Islet of Langerhans (tissue), 1 donor: ENCODE measurements around the gene MRPL4.
"Not testable (repeated sequence)": the region's sequence is repeated elsewhere in the genome, so short reads cannot be mapped to it uniquely, and the experiment has no call there.

Experiments used
- FAIRE-seq: peaks from one replicate; lab custom pipeline; 2011; peaks lifted over from hg19 to GRCh38; lab: Jason Lieb, UNC

Gene MRPL4

DNA sequence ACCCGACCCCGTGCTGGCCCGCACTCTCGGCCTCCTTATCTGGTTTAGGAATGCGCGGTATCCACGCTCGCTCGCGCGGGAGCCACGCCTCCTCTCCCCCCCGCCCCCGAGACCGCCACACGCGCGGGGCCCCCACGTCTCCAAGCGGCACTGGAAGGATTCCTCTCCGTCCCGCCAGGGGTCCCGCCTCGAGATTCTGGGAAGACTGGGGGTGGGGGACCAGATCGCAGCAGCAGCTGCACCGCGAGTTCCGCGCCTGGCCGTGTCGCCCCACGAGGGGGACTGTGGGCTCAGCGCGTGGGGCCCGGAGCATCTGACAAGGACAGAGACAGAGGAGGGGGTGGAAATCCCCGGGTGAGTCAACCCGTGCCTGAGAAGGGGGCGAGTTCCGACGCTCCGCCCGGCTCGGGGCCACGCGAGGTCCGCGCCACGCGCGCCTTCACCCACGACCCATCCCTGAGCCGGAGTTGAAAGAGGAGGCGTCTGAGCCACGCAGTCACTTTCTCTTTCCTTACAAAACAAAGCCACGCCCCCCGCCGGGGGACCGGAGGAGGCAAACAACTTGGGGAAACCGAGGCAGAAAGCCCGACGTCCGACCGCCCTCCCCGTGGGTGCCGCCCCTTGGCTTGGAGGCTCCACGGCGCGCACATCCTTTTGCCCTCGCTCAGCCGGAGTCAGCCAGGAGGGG, 21.7 kb upstream of the MRPL4 start:
- FAIRE-seq: no peak

DNA sequence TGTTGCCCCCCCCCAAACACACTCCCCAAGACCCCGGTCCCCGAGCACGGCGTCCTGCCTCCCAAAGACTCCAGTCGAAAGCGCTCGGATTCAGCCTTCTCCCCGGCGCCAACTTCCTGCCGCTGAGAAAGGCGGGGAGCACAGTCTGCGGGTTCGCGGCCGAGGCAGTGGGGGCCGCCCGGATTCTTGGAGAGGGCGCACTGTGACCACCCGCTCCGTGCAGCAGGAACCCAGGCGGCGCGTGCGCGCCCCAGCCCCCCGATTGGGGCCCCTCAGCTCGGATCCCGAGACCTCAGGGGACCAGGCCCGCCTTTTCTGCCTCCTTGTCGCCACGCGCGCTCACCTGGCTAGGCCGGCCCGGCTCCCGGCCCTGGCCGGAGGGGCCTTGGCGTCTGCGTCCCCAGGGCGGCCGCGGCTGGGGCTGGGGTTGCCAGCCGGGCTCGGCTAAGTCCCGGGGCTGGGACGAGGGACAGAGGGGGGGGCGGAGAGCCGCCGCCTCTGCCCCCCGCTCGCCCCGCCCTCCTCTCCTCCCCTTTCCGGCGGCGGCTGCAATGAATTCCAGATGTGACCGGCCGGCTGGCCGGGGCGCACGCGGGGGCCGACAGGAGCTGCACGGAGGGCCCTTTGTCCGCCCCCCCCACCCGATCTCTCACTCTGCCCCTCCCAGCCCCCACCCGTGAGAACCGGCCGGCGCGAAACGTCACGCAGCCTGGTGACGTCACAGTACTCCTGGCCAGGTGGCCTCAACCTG, 21.0 kb upstream of the MRPL4 start, which contains the start of gene S1PR2:
Gene S1PR2, minus strand, starts transcription at position 471 of the 751 bp plus-strand sequence. CDS start 6,426 bp downstream, outside the sequence.
- FAIRE-seq: no peak

- FAIRE-seq: no peak
Measured at GRCh38 chr19:10231612-10232228, 20.3 kb upstream of the MRPL4 start.

DNA sequence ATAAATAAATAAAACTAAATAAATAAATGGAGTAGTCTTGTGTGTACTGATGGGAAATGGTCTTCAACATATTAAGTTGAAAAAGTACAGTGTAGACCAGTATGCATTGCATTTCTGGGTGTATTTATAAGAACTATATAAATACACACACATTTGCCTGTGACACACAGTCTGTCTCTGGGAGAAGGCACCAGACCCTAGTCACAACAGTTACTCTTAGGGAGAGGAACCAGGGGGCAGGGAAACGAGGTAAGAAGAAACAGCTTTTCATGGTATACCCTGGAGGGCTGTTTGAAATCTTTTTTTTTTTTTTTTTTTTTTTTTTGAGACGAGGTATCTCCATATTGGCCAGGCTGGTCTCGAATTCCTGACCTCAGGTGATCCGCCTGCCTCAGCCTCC, 18.1 kb upstream of the MRPL4 start:
- no peak for FAIRE-seq

DNA sequence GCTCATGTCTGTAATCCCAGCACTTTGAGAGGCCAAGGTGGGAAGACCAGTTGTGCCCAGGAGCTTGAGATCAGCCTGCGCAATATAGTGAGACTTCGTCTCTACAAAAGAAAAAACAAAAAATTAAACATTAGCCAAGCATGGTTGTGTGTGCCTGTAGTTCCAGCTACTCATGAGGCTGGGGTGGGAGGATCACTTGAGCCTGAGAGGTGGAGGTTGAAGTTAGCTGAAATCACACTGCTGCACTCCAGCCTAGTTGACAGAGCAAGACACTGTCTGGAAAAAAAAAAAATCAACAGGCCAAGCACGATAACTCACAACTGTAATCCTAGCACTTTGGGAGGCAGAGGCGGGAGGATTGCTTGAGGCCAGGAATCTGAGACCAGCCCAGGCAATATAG, 17.0 kb upstream of the MRPL4 start:
- no peak for FAIRE-seq

DNA sequence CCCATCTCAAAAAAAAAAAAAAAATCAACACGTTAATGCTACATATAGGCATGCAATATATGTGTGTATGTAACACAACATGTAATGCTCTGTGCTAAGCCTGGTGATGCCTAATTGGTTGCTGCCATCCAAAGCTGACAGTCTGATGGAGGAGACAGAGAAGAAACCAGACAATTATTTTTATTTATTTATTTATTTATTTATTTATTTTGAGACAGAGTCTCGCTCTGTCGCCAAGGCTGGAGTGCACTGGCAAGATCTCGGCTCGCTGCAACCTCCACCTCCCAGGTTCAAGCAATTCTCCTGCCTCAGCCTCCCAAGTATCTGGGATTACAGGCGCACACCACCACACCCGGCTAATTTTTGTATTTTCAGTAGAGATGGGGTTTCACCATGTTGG, 16.6 kb upstream of the MRPL4 start:
- FAIRE-seq: not testable (repeated sequence)

GRCh38 chr19:10237702-10238101, 14.3 kb upstream of the MRPL4 start:
- no peak for FAIRE-seq

DNA sequence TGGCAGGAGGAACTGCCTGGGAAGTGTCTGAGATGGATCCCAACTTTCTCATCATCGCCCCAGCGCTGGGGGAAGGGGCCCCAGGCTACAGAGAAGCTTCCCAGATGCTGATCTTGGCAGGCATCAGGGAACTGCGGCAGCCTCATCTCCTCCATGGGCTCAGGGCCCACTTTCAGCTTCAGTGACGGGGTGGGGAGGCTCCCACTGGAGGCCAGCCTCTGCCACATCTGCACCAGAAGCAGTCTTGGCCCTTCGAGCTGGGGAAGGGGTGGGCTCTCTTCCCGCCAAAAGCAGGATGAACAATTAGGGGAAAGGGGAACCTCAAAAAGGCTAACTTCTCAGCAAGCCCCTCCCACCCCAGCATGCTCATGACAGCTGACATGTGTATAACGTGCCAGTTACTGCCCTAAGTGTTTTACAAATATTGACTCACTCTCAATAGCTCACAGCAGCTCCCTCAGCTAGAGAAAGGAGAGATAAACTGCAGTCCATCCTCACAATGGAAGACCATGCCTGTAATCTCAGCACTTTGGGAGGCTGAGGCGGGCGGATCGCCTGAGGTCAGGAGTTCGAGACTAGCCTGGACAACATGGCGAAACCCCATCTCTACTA, 13.7 kb upstream of the MRPL4 start:
- peak; percentile 75 for FAIRE-seq

DNA sequence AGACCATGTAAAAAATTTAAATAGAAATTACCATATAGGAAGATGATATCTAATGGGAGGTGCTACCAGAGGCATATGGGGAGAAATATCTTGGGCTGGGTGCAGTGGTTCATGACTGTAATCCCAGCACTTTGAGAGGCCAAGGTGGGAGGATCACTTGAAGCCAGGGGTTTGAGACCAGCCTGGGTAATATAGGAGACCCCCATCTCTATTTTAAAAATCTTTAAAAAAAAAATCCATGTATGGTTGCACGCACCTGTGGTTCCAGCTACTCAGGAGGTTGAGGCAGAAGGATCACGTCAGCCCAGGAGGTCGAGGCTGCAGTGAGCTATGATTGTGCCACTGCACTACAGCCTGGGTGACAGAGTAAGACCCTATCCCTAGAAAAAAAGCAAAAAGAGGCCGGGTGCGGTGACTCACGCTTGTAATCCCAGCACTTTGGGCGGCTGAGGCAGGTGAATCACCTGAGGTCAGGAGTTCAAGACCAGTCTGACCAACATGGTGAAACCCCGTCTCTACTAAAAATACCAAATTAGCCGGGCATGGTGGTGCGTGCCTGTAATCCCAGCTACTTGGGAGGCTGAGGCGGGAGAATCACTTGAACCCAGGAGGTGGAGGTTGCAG, 10.1 kb upstream of the MRPL4 start:
- not testable (repeated sequence) for FAIRE-seq

GRCh38 chr19:10243606-10244005, 8.4 kb upstream of the MRPL4 start:
- FAIRE-seq: no peak

GRCh38 chr19:10245189-10245939, 6.7 kb upstream of the MRPL4 start:
- no peak for FAIRE-seq

DNA sequence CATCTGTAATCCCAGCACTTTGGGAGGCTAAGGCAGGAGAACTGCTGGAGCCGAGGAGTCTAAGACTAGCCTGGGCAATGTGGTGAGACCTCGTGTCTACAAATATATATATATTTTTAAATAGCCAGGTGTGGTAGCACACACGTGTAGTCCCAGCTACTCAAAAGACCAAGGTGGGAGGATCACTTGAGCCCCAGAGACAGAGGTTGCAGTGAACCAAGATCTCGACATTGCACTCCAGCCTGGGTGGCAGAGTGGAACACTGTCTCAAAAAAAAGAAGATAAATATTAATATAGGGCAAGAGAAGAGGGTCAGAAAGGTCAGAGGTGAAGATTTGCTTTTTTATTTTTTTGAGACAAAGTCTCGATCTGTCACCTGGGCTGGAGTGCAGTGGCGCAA, 5.5 kb upstream of the MRPL4 start:
- FAIRE-seq: no peak

DNA sequence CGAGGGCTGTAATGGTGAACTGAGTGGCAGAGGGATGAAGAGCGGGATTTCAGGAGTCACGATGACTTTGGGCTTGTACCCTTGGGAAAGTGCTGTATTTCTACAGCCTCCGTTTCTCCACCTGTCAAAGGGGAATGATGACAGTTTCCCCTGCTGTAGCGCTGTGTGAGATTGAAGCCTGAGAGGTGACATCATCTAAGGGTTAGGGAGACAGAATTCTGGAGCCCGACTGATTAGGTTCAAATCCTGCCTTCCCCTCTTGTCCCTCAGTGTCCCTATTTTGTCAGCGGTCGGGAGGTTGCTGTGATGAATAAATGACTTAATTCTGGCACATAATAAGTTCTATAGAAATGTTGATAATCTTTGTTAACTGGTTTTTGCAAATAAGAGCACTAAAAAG, 693 bp downstream of the MRPL4 start:
- FAIRE-seq: no peak

DNA sequence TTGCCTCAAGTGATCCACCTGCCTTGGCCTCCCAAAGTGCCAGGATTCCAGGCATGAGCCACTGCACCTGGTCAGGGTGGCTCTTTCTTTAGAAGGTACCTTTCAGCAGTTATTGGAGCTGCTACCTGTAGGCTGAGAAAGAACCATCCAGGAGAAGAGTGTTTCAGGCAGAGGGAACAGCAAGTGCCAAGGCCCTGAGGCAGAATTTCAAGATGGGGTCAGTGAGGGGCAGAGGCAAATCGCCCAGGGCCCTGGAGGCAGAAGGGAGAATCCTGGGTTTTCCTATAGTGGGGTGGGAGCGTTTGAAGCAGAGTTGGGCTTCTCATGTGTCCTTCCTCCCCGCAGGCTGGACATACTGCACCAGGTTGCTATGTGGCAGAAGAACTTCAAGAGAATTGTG, 2.2 kb downstream of the MRPL4 start:
- no peak for FAIRE-seq

DNA sequence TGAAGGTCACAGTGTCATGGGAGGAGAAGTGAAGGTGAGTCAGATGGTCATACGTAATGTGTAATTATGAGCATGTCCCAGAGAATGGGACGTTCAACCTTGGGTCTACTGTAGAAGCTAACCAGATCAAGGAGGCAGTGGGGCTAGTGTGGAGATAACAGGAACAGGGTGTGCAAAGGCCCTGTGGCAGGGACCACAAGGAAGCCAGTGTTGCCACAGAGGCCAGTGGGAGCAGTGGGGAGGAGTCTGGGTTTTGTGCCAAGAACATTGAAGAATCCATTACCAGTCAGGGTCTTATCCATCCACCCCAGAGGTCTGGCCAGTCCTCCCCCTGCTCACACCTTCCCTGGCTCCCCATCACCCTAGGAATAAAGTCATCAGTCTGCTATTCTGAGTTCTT, 3.3 kb downstream of the MRPL4 start:
- no peak for FAIRE-seq

GRCh38 chr19:10256551-10256950, 4.5 kb downstream of the MRPL4 start:
- FAIRE-seq: no peak

- no peak for FAIRE-seq
Measured at GRCh38 chr19:10256970-10257615, 5.1 kb downstream of the MRPL4 start.

GRCh38 chr19:10258080-10258710, 6.2 kb downstream of the MRPL4 start:
- no peak for FAIRE-seq

DNA sequence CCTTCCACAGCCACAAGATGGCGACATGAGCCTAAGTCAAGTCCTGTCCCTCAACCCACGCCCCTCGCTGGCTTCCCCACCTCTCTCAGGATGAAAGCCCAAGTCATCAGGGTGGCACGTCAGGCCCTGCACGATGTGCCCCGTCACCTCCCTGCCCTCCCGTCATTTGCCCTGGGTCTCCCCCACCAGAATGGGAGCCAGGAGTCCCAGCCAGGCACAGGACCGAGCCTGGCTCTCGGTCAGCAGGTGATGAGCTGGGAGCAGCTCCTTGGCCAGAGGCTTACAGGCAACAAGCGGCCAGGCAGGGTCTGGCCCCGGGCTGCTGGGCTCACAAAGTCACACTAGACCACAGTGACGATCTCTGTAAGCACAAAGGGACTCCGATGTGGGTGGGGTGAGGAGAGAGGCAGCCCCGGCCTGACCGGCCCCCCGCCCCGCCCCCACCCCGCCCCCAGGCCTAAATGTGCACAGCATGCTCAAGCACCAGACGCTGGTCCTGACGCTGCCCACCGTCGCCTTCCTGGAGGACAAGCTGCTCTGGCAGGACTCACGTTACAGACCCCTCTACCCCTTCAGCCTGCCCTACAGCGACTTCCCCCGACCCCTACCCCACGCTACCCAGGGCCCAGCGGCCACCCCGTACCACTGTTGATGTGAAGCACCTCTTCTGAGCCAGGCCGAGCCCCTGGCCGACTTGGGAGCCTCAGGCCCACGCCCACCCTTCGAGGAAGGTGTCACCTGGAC, 7.3 kb downstream of the MRPL4 start:
- no peak for FAIRE-seq

DNA sequence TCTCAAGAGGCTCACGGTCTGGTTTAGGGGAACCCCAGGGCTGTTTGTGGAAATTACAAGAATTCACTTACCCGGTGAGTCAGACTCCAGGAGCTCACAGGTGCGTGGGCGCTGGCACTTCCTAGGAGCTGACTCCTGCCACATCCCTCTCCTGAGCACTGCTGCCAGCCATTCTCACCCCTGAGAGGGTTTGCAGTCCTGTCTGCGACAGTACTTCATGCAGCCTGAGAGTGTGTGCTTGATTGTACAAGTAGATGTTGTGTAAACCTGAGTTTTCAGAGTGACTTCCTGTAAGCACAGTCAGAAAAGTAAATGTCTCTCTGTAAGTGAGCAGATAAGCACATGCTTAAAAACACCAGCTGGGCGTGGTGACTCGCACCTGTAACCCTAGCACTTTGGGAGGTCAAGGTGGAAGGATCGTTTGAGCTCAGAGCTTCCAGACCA, 8.1 kb downstream of the MRPL4 start:
- FAIRE-seq: no peak
